ENCODE measurements around the gene SKA3. TPM values are rescaled to one million over a fixed set of nuclear protein-coding genes. Genes with fewer than 3 reads are reported as not detected.

Gene SKA3
- total and polyA plus RNA-seq, 2 of the 13 experiments (the other 11 are each of a cell fraction or from before 2014, with no cell fraction given) = 7.2 to 10.8 TPM

DNA sequence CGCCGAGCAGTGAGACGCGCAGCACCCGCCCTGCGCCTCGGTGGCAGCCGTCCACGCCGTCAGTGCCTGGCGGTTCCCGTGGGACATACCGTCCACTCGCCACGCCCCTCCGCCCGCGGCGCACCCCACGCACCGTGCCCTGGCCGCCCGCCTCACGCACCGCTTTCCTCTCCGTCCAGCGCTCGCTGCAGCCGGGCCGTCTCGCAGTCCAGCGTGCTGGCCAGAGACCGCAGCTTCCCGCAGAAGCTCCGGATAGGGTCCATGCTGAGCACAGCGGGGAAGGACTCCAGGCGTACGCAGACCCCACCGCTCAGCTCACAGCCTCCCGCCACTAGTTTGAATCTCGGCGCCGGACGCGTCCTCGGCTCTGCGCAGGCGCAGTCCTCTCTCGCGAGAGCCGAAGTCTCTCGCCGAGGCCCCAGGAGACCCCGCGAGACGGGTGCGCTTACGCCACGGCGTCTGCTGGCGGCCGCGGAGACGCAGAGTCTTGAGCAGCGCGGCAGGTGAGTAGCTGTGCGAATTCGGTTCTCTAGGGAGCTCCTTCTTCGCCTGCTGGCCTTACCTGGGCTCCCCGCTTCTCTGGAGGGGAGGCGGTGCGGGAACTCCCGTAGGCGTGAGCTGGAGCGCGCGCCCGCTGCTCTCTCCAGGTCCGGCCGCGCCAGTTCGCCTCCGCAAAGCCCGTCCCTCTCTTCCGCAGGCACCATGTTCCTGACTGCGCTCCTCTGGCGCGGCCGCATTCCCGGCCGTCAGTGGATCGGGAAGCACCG is at the start of gene SKA3, which contains the start of gene MRPL57 (continued):
- TF ChIP-seq, protein P1, sequence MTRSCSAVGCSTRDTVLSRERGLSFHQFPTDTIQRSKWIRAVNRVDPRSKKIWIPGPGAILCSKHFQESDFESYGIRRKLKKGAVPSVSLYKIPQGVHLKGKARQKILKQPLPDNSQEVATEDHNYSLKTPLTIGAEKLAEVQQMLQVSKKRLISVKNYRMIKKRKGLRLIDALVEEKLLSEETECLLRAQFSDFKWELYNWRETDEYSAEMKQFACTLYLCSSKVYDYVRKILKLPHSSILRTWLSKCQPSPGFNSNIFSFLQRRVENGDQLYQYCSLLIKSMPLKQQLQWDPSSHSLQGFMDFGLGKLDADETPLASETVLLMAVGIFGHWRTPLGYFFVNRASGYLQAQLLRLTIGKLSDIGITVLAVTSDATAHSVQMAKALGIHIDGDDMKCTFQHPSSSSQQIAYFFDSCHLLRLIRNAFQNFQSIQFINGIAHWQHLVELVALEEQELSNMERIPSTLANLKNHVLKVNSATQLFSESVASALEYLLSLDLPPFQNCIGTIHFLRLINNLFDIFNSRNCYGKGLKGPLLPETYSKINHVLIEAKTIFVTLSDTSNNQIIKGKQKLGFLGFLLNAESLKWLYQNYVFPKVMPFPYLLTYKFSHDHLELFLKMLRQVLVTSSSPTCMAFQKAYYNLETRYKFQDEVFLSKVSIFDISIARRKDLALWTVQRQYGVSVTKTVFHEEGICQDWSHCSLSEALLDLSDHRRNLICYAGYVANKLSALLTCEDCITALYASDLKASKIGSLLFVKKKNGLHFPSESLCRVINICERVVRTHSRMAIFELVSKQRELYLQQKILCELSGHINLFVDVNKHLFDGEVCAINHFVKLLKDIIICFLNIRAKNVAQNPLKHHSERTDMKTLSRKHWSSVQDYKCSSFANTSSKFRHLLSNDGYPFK (CRISPR knock-in tag; IDR thresholded peaks at IDR 0.05; ENCODE audit: borderline replicate concordance) = peak; percentile 86; the same call in 1 of the 2 replicates
- TF ChIP-seq, protein P2, sequence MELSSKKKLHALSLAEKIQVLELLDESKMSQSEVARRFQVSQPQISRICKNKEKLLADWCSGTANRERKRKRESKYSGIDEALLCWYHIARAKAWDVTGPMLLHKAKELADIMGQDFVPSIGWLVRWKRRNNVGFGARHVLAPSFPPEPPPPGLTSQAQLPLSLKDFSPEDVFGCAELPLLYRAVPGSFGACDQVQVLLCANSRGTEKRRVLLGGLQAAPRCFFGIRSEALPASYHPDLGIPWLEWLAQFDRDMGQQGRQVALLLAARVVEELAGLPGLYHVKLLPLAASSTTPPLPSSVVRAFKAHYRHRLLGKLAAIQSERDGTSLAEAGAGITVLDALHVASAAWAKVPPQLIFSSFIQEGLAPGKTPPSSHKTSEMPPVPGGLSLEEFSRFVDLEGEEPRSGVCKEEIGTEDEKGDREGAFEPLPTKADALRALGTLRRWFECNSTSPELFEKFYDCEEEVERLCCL (CRISPR knock-in tag; IDR thresholded peaks at IDR 0.05; ENCODE audit: borderline replicate concordance) = no peak; the same call in 1 of the 2 replicates
- 0 out of 2 replicates have a peak, but pooled peaks have one; percentile 82 for TF ChIP-seq ZNF296 (CRISPR knock-in tag; conservative IDR thresholded peaks at IDR 0.05)
- TF ChIP-seq, protein P3, sequence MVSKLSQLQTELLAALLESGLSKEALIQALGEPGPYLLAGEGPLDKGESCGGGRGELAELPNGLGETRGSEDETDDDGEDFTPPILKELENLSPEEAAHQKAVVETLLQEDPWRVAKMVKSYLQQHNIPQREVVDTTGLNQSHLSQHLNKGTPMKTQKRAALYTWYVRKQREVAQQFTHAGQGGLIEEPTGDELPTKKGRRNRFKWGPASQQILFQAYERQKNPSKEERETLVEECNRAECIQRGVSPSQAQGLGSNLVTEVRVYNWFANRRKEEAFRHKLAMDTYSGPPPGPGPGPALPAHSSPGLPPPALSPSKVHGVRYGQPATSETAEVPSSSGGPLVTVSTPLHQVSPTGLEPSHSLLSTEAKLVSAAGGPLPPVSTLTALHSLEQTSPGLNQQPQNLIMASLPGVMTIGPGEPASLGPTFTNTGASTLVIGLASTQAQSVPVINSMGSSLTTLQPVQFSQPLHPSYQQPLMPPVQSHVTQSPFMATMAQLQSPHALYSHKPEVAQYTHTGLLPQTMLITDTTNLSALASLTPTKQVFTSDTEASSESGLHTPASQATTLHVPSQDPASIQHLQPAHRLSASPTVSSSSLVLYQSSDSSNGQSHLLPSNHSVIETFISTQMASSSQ (IDR thresholded peaks at IDR 0.05; ENCODE audit: low read depth) = no peak
- TF ChIP-seq, protein P3 (CRISPR knock-in tag; IDR thresholded peaks at IDR 0.05; ENCODE audit: borderline replicate concordance) = peak; percentile 14; the same call in 1 of the 2 replicates
- TF ChIP-seq, protein P4, sequence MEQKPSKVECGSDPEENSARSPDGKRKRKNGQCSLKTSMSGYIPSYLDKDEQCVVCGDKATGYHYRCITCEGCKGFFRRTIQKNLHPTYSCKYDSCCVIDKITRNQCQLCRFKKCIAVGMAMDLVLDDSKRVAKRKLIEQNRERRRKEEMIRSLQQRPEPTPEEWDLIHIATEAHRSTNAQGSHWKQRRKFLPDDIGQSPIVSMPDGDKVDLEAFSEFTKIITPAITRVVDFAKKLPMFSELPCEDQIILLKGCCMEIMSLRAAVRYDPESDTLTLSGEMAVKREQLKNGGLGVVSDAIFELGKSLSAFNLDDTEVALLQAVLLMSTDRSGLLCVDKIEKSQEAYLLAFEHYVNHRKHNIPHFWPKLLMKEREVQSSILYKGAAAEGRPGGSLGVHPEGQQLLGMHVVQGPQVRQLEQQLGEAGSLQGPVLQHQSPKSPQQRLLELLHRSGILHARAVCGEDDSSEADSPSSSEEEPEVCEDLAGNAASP (CRISPR knock-in tag; IDR thresholded peaks at IDR 0.05; ENCODE audit: borderline replicate concordance) = peak; percentile 75
- TF ChIP-seq CBX2 (IDR thresholded peaks at IDR 0.05; ENCODE audit: low read depth, low read length) = no peak
- 0 out of 2 replicates have a peak, but pooled peaks have one; percentile 50 for TF ChIP-seq CBX2 (CRISPR knock-in tag; IDR thresholded peaks at IDR 0.05; ENCODE audit: low read depth)
- peak; percentile 89 for TF ChIP-seq KAT8 (CRISPR knock-in tag; IDR thresholded peaks at IDR 0.05)
- TF ChIP-seq SATB2 (CRISPR knock-in tag; IDR thresholded peaks at IDR 0.05) = peak; percentile 71; the same call in 1 of the 2 replicates
- TF ChIP-seq ZMAT3 (CRISPR knock-in tag; conservative IDR thresholded peaks at IDR 0.05) = no peak; the same call in 1 of the 2 replicates
- TF ChIP-seq GABPA (IDR thresholded peaks at IDR 0.05; ENCODE audit: low read depth, low read length) = no peak
- TF ChIP-seq GABPA (CRISPR knock-in tag; IDR thresholded peaks at IDR 0.05; ENCODE audit: low read depth) = 0 out of 2 replicates have a peak, but pooled peaks have one; percentile 13
- peak; percentile 80 for TF ChIP-seq HOXA3 (CRISPR knock-in tag; IDR thresholded peaks at IDR 0.05)
- TF ChIP-seq SP4 (CRISPR knock-in tag; IDR thresholded peaks at IDR 0.05) = peak; percentile 68; the same call in 1 of the 2 replicates
- TF ChIP-seq, protein P5, sequence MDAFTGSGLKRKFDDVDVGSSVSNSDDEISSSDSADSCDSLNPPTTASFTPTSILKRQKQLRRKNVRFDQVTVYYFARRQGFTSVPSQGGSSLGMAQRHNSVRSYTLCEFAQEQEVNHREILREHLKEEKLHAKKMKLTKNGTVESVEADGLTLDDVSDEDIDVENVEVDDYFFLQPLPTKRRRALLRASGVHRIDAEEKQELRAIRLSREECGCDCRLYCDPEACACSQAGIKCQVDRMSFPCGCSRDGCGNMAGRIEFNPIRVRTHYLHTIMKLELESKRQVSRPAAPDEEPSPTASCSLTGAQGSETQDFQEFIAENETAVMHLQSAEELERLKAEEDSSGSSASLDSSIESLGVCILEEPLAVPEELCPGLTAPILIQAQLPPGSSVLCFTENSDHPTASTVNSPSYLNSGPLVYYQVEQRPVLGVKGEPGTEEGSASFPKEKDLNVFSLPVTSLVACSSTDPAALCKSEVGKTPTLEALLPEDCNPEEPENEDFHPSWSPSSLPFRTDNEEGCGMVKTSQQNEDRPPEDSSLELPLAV (CRISPR knock-in tag; conservative IDR thresholded peaks at IDR 0.05; ENCODE audit: low read depth) = 0 out of 2 replicates have a peak, but pooled peaks have one; percentile 51
- TF ChIP-seq AGO2 (optimal IDR thresholded peaks at IDR 0.05; ENCODE audit: low read depth, low read length) = peak; percentile 88
